Activated CD4-positive, CD25-positive, alpha-beta regulatory T cell treated with anti-CD3 and anti-CD28 coated beads, Interleukin-2, amount 50 U/mL, for 72 hours (primary cell): ENCODE data around the gene FAM120AOS.
"Not testable (repeated sequence)": the region's sequence is repeated elsewhere in the genome, so short reads cannot be mapped to it uniquely, and the experiment has no call there.

Experiments
- DNase-seq: peaks from one replicate; pipeline ENCODE4 v3.0.0; 2021

The FAM120AOS gene

DNA sequence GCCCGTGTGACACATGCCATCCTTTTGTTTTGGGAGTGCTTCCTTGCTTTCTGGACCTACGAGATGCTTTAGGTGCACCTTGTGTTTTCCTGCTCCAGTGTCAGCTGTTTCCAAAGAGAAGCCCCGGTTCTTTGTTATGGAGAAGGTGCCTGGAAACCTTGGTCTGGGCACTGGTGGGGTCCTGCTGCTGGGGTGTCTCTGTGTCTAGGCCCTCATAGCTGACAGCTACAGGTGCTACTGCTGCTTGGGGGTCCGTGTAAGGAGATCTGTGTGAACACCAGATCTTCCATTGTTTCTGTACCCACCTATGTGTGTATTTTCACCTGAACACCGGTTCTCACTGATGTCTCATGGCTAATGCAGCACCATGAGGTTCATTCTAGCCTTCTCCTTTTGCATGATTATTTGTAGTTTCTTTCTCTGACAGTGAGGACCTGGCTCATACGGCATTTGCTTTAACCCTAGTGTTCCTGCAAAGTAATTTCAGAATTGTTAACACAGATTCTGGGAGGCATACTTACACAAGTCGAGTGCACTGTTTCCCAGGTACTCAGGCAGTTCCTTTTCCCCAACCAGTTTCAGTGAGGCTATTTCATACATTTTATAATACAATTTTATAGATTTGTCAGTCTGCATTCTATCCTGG, 13.2 kb upstream of the FAM120AOS start:
- no peak for DNase-seq

DNA sequence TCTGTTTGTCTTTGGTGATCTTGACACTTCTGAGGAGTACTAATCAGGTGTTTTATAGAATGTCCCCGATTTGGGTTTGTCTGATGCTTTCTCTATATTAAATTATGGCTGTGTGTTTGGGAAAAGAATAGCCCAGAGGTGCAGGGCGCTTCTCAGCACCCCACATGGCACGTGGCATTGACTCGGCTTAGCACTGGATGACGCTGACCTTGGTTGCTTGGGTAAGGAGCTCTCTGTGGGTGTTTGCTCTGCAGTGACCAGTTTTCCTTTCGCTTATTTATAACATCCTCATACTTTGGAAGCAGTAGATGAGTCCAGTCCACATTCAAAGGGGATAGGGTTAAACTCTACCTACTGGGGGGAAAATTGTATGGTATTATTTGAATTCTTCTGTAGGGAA, 12.5 kb upstream of the FAM120AOS start:
- DNase-seq, result no peak

DNA sequence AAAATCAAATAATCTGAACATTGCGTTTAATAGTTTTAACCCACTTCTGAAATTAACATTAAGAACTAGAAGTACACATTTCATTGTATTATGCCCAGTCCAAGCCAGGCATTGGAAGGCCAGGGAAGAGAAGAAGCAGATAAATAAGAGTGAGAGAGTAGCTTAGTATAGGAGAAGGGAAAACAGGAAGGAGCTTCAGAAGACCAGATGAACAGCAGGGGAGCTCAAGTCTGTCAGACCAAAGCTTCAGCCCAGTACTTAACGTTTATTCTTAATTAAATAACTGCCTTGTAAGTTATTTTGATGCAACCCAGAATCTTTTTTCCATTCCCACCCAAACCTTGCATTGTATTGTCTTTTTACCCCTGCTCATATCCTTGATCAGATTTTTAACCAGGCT, 11.5 kb upstream of the FAM120AOS start:
- no peak for DNase-seq

- DNase-seq, result no peak
Observed at GRCh38 chr9:93464395-93464794, 11.0 kb upstream of the FAM120AOS start.

DNA sequence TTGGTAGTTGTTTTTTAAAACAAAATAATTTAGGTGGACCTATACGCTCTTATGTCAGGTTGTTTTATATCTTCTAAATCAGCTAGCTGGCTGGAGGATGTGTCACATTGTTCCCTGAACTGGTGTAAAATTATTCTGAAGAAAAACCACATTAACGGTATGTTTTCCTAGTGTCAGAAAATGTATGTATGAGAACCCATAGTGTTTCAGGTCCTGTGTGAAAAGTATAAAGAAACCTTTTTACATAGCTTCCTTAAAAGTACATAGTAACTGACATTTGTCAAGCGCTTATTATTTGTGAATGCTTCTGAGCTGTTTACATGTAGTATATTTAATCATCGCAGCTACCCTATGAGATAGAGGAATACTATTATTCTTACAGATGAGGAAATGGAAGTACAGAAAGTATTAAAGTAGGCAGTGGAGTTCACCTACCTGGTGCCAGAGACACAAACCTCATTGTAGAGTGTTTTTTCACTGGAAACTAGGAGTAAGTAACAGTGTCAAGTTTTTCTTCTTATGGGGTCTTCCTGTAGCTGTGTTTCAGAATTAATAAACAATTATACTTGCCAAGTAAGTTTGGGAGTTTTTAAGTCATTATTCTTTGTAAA, 10.4 kb upstream of the FAM120AOS start:
- no peak for DNase-seq

GRCh38 chr9:93461821-93462220, 8.4 kb upstream of the FAM120AOS start:
- DNase-seq, result no peak

DNA sequence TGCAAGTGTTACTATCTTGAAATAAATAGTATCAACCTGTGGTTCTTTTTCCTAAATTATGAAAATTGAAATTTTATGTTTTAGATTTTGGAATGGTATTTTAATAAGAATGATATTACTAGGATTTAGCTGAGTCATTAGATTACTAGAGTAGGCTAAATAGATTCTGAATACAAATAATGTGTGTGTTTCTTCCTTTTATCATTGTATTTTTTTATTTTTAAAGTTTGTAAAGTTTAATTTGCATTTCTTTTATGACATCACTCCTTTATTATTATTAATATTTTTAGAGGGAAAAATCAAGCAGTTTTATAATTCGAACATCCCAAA, 8.0 kb upstream of the FAM120AOS start:
- no peak for DNase-seq

DNA sequence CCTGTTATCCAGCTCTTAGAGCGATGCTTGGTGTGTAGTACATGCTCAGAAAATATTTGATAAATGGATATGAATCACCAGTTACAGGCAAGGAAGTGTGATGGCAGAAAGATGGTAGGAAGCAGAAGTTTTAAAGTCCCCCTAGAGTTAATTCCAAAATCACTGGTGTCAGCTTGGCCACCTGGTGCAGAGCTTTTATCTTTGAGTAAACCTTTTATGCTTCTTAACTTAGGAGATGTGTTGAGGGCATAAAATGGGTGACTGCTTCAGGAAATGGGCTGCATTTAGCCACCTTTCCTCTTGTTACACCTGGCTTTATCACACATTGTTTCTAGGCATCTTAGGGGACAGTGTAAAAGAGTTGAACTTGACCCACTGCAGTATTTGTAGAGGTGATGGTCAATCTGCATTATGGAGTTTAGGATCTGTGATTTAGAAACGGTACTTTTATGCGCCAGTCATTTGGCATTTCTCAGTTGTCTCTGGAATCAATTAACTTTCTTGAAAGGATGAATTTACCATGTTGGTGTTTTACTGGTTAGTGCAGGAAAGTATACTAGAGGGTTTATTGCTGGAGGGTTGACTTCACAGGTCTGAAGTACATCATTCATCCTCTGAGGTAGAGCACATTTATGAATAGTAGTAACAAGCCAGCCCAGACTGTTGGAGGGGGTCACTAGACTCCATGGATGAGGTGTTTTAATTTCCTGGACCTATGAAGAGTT, 7.5 kb upstream of the FAM120AOS start:
- DNase-seq, result no peak

GRCh38 chr9:93459432-93459847, 6.1 kb upstream of the FAM120AOS start:
- DNase-seq, result no peak

GRCh38 chr9:93458712-93459111, 5.3 kb upstream of the FAM120AOS start:
- no peak for DNase-seq

- DNase-seq, result no peak
Observed at GRCh38 chr9:93457006-93457405, 3.6 kb upstream of the FAM120AOS start.

DNA sequence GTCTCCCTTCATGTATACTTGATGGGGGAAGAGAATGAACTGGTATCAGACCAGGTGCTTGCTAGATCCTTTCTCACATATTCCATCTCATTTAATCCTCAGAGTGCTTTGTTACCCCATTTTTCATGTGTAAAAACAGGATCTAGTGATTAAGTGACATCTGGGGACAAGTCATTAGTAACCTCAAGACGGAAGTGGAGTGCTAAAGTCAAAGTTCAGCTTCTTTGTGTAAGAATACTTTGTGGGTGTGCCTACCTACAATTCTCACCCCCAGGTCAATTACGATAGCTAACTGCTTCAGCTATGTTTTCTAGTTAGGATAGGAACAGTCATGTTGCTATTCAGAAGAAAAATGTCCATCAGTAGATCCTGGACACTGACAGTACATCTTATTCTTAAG, 3.1 kb upstream of the FAM120AOS start:
- DNase-seq, result no peak

- DNase-seq, result no peak
Observed at GRCh38 chr9:93456022-93456421, 2.6 kb upstream of the FAM120AOS start.

- no peak for DNase-seq
Observed at GRCh38 chr9:93452710-93453046, 703 bp downstream of the FAM120AOS start.

DNA sequence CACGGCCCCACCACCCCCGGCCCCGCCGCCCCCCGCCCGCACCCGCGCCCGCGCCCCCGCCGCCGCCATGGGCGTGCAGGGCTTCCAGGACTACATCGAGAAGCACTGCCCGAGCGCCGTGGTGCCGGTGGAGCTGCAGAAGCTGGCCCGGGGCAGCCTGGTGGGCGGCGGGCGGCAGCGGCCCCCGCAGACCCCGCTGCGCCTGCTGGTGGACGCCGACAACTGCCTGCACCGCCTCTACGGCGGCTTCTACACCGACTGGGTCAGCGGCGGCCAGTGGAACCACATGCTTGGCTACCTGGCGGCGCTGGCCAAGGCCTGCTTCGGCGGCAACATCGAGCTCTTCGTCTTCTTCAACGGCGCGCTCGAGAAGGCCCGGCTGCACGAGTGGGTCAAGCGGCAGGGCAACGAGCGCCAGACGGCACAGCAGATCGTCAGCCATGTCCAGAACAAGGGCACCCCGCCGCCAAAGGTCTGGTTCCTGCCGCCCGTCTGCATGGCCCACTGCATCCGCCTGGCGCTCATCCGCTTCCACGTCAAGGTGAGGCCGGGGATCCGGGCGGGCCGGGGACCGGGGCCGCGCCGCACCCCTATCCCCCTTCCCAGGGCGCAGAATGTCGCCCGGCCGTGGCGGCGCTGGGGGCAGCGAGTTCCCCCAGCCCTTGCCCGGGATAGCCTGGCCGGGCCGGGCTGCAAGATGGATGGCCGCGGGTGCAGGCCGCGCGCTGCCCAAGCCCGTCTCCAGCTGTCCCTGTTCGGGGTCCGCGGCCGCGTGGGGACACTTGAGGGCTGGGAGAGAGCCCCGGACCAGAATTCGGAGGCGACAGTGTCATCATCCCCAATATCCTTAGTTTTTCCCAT, 1.3 kb downstream of the FAM120AOS start:
- DNase-seq, result peak; percentile 62

DNA sequence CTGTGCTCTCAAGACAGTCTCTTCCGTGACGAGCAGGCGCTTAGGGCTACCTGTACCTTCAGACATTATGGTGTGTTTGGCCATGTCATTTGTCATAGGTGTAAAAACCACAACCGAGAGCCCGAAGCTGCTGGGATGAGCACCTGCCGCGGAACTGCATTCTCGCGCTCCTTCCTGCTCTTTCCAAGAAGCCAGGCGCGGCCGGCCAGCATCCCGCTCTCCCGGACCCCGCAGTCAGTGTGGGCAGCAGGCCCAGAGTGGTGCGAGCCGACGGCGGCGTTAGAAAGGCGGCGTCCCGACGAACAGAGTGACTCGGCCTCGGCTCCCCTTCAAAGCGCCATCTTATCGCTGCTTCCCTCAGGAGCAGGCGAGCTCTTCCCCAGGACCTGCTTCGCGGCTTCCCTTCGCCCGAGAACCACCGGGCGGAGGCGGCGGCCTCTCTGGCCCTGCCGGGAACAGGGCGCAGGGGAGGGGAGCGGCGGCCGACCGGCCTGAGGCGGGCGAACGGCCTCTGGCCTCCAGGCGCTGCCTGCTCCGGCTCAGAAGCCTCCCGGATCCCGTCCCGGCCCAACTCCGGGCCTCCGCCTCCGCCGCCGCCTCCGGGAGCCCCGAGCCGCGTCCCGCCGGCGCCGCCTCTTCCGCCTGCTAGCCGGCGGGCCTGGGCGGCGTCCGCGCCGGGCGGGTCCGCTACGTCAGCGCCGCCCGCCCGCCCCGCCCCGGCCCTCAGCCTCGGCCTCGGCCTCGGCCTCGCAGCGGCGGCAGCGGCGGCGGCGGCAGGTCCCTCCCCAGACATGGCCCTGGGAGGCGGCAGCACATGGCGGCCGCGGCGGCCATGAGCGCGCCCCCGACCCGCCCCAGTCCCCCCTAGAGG, 2.2 kb downstream of the FAM120AOS start, which contains the start of gene FAM120A:
Gene FAM120A, plus strand, starts transcription at position 741 of the 871 bp plus-strand sequence. CDS start 231 bp downstream, outside the sequence.
- DNase-seq, result peak; percentile 74

GRCh38 chr9:93447655-93448054, 5.7 kb downstream of the FAM120AOS start:
- no peak for DNase-seq

DNA sequence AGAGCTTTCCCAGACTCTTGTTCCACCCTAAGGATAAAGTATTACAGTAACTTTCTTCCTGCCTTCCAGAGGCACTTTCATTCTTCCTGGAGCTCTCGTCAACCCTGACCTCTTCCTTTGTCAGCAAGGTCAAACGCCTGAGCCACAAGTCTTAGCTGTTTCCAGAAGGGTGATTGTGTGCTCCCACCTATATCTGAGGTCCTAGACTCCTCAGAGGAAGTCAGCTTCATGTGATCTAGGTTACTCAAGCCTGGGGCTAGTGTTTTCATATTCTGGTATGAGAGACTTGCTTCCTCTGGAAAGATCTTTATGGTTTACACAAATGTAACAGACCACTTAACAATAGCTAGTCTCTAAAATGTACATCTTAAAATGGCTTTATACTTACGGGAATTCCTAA, 7.3 kb downstream of the FAM120AOS start:
- DNase-seq, result no peak

GRCh38 chr9:93440896-93441580, 12.3 kb downstream of the FAM120AOS start:
- DNase-seq, result no peak

GRCh38 chr9:93439301-93439700, 14.1 kb downstream of the FAM120AOS start:
- not testable (repeated sequence) for DNase-seq

- DNase-seq, result no peak
Observed at GRCh38 chr9:93437996-93438395, 15.4 kb downstream of the FAM120AOS start.
